Rectal smooth muscle tissue (tissue), 1 donor: Measurements from ENCODE around the gene PALB2.
A peak's percentile ranks its signal among the peaks of the same experiment; 100 is the strongest.
"Not testable (repeated sequence)": the region's sequence is repeated elsewhere in the genome, so short reads cannot be mapped to it uniquely, and the experiment has no call there.

ENCODE experiments used
- H3K27ac ChIP-seq: one replicate; pipeline ENCODE4 v1.7.0; 2013; ENCODE audit warnings: low read depth, low read length, inconsistent platforms
- H3K27me3 ChIP-seq: one replicate; pipeline ENCODE4 v1.7.0; 2013; ENCODE audit warnings: low read length; ENCODE audit not compliant: control insufficient read depth, insufficient read depth
- H3K36me3 ChIP-seq: one replicate; pipeline ENCODE4 v1.7.0; 2013; ENCODE audit warnings: low read length; ENCODE audit not compliant: control insufficient read depth, insufficient read depth
- H3K4me1 ChIP-seq: one replicate; pipeline ENCODE4 v1.7.0; 2013; ENCODE audit warnings: low read length; ENCODE audit not compliant: control insufficient read depth, insufficient read depth
- H3K4me3 ChIP-seq: one replicate; pipeline ENCODE4 v1.7.0; 2013; ENCODE audit warnings: low read length
- H3K9ac ChIP-seq: one replicate; pipeline ENCODE4 v1.7.0; 2013; ENCODE audit warnings: low read length

Gene PALB2

DNA sequence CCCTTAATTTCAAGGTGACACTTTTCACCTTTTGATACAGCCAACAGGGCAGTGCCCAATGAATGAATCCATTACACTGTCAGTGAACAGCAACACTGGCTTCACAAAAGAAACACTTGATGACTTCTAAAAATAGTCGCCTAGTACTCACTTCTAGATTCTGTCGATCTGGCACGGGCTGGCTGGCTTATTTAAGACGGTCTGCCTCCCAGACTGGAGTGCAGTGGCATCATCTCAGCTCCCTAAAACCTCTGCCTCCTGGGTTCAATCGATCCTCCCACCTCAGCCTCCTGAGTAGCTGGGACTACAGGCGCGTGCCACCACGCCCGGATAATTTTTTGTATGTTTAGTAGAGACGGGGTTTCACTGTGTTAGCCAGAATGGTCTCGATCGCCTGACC lies 46.9 kb downstream of the PALB2 start:
- no peak overlapping the region for H3K27ac ChIP-seq
- H3K4me1 ChIP-seq, result peaks cover 3% of the 10 kb centered on the region
- H3K36me3 ChIP-seq, result peaks cover 17% of the 10 kb centered on the region
- H3K4me3 ChIP-seq, result no peak overlapping the region
- H3K9ac ChIP-seq, result no peak overlapping the region
- no peaks in the 10 kb centered on the region for H3K27me3 ChIP-seq

DNA sequence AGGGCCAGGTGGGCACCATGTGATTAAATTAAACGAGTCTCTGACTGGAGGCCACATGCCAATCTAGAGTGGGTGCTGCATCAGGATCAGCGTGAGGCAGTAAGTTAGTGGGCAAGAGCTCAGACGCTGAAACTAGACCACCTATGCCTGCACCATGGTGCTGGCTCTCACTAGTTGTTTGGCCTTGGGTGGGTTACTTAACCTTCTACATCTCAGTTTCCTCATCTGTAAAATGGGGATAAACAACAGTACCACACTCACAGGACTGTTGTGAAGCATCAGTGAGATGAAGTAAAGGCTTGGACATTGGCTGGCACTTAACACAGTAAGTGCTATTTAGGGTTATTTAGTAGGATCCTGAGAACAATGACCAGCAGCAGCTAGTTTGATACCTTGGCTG lies 50.9 kb downstream of the PALB2 start:
- Histone ChIP-seq H3K36me3 (peaks cover 27% of the 10 kb centered on the region), H3K9ac (no peak overlapping the region), H3K4me3 (no peak overlapping the region), H3K27me3 (no peaks in the 10 kb centered on the region), H3K27ac (no peak overlapping the region), H3K4me1 (peaks cover 2% of the 10 kb centered on the region)

- peaks cover 2% of the 10 kb centered on the region for H3K4me1 ChIP-seq
- no peak overlapping the region for H3K4me3 ChIP-seq
- no peak overlapping the region for H3K9ac ChIP-seq
- no peak overlapping the region for H3K27ac ChIP-seq
- H3K36me3 ChIP-seq, result peaks cover 36% of the 10 kb centered on the region
- no peaks in the 10 kb centered on the region for H3K27me3 ChIP-seq
Observed at GRCh38 chr16:23587726-23588125, 53.4 kb downstream of the PALB2 start.

DNA sequence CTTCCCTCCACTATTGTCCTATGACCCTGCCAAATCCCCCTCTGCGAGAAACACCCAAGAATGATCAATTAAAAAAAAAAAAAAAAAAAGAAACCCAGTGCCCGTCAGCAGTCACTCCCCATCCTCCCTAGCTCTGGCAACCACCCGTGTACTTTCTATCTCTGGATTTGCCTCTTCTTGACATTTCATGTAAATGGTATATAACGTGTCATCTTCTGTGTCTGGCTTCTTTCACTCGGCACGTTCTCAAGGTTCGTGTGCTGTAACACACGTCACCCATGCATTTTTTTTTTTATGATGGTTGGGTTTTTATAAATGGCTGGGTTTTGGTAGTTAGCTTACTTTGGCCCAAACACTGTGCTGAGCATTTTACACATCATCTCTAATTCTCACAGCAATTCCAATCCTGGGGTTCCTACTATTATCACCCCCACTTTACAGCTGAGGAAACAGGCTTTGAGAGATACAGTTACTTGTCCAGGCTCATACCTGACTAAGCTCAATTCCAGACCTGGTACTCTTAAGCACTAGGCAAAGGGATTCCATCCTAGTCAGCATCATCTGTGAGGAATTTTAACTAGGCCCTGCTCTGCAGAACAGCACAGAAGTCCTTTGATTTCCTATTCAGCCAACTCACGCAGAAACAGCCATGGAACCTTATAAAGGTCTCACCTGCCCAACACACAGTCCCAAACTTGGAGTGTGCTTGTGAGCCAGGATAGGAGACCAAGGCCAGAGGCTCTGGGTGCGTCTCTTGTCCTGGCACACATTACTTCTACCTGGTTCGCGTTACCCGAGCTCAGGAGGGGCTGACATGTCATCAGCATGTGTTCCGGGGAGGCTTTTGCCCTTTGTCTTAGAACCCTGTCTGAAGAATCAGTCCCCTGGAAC lies 56.7 kb downstream of the PALB2 start:
- peaks cover 2% of the 10 kb centered on the region for H3K4me1 ChIP-seq
- no peak overlapping the region for H3K27ac ChIP-seq
- H3K9ac ChIP-seq, result no peak overlapping the region
- peaks cover 34% of the 10 kb centered on the region for H3K36me3 ChIP-seq
- H3K27me3 ChIP-seq, result no peaks in the 10 kb centered on the region
- no peak overlapping the region for H3K4me3 ChIP-seq

DNA sequence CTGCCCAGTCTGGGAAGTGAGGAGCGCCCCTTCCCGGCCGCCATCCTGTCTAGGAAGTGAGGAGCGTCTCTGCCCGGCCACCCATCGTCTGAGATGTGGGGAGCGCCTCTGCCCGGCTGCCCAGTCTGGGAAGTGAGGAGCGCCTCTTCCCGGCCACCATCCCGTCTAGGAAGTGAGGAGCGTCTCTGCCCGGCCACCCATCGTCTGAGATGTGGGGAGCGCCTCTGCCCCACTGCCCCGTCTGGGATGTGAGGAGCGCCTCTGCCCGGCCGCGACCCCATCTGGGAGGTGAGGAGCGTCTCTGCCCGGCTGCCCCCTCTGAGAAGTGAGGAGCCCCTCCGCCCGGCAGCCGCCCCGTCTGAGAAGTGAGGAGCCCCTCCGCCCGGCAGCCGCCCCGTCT lies 57.8 kb downstream of the PALB2 start:
- not testable (repeated sequence) for H3K4me1 ChIP-seq, H3K4me3 ChIP-seq, H3K27me3 ChIP-seq, H3K27ac ChIP-seq, H3K9ac ChIP-seq
- peaks cover 37% of the 10 kb centered on the region for H3K36me3 ChIP-seq

DNA sequence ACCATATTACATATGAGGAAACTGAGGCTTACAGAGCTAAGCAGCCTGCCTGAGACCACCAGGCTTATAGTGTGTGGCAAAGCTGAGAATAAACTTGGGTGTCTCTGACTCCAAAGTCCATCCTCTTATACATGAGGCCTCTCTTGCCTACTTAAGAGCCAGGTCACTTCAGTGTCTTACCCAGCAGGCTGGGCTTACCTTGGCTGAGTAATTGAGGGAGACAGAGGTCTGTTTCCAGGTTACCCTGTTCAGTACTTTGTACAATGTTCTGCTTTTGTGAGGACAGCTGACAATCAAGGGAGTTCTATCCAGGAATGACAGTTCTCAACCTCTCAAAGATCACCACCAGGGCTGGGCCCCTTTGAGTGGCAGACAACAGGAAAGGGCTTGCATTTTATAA lies 59.3 kb downstream of the PALB2 start:
- H3K4me1 ChIP-seq, result peaks cover 2% of the 10 kb centered on the region
- H3K27ac ChIP-seq, result no peak overlapping the region
- peaks cover 38% of the 10 kb centered on the region for H3K36me3 ChIP-seq

DNA sequence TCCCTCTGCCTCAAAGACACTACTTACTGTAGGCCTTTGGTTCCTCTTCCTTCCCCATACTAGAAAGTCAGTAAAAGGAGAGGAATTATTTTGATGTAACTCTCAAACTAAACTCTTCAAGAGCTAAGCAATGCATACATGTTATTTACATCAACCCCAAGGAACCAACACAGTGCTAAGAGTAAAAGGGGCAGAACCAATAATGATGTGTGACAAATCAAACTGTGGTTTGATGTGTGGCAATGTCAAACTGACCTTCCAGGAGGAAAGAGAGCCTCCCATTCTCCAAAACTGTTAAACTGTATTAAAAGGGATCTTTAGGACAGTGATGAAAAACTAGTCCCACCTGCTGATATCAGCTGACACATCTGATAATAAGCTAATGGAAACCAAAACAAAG lies 60.7 kb downstream of the PALB2 start:
- H3K9ac ChIP-seq, result no peak overlapping the region
- no peak overlapping the region for H3K4me3 ChIP-seq
- no peaks in the 10 kb centered on the region for H3K27me3 ChIP-seq
- peaks cover 34% of the 10 kb centered on the region for H3K36me3 ChIP-seq
- H3K27ac ChIP-seq, result no peak overlapping the region
- peaks cover 2% of the 10 kb centered on the region for H3K4me1 ChIP-seq

More for the DNA sequence above, 59.3 kb downstream of the PALB2 start:
- H3K9ac ChIP-seq, result no peak overlapping the region
- no peaks in the 10 kb centered on the region for H3K27me3 ChIP-seq
- no peak overlapping the region for H3K4me3 ChIP-seq

- no peak overlapping the region for H3K4me3 ChIP-seq
- H3K4me1 ChIP-seq, result no peaks in the 10 kb centered on the region
- H3K27ac ChIP-seq, result no peak overlapping the region
- peaks cover 25% of the 10 kb centered on the region for H3K36me3 ChIP-seq
- H3K9ac ChIP-seq, result no peak overlapping the region
- no peaks in the 10 kb centered on the region for H3K27me3 ChIP-seq
Observed at GRCh38 chr16:23579371-23579770, 61.7 kb downstream of the PALB2 start.

DNA sequence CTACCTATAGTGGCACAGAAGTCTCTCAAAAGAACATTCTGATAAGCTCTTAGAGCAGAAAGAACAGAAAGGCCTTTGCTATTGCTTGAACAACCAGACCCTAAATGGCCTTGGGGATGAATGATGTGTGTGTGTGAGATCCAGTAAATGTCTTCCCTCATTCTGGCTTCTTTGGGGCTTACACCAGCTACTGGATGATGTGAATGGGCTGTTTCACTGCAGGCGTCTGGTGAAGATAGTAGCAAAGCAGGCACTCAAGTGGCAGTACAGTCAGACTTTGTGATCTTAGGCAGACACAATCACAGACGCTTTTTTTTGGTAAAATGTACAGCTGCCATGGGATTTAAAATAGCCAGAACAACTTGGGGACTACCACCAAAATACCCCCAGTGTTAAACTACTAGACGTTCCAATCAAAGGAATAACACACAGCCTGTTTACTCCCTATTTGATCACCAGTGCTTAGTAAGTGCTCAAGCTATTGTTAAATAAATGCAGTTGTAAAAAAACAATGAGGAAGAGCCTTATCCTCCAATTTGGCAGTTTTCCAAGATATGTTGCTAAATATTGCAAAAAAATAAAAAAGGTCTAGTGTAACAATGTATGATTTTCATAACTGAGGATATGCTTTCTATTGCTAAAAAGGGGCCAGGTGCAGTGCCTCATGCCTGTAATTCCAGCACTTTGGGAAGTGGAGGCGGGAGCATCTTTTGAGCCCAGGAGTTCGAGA lies 62.8 kb downstream of the PALB2 start:
- Histone ChIP-seq H3K9ac (no peak overlapping the region), H3K4me3 (no peak overlapping the region), H3K36me3 (peaks cover 22% of the 10 kb centered on the region), H3K4me1 (no peaks in the 10 kb centered on the region), H3K27me3 (no peaks in the 10 kb centered on the region), H3K27ac (no peak overlapping the region)

GRCh38 chr16:23577493-23577892 lies 63.6 kb downstream of the PALB2 start:
- no peak overlapping the region for H3K4me3 ChIP-seq
- H3K36me3 ChIP-seq, result peaks cover 22% of the 10 kb centered on the region
- H3K4me1 ChIP-seq, result no peaks in the 10 kb centered on the region
- no peak overlapping the region for H3K9ac ChIP-seq
- H3K27me3 ChIP-seq, result no peaks in the 10 kb centered on the region
- H3K27ac ChIP-seq, result peak overlapping the region; percentile 31

GRCh38 chr16:23575834-23576233 lies 65.3 kb downstream of the PALB2 start:
- Histone ChIP-seq H3K36me3 (peaks cover 20% of the 10 kb centered on the region), H3K27ac (no peak overlapping the region), H3K4me1 (no peaks in the 10 kb centered on the region), H3K9ac (no peak overlapping the region), H3K4me3 (no peak overlapping the region), H3K27me3 (no peaks in the 10 kb centered on the region)

DNA sequence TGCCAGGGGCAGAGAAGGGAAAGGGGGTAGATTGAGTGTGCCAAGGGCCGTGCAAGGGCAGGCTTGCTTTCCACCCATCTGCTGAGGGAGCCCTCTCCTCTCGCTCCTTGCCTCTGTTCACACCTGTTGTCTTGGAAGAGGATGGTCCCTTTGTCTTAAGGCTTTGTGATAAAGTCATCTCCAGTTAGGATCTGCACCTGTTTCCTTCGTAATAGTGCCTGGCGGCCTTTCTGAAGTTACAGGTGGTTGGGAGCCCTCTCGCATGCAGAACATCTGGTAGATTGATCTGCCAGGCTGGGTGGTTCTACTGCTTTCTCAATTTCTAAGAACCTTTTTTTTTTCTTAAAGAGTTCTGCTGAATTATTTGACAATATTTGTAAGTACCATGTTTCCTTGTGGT lies 67.3 kb downstream of the PALB2 start:
- no peak overlapping the region for H3K27ac ChIP-seq
- peaks cover 12% of the 10 kb centered on the region for H3K36me3 ChIP-seq
- H3K9ac ChIP-seq, result no peak overlapping the region
- no peaks in the 10 kb centered on the region for H3K4me1 ChIP-seq
- no peaks in the 10 kb centered on the region for H3K27me3 ChIP-seq
- H3K4me3 ChIP-seq, result no peak overlapping the region
